Measurements from ENCODE around the gene NGEF.

GRCh38 chr2:232843834-232844233, 169.2 kb downstream of the NGEF start:
- TF ChIP-seq, protein P1, sequence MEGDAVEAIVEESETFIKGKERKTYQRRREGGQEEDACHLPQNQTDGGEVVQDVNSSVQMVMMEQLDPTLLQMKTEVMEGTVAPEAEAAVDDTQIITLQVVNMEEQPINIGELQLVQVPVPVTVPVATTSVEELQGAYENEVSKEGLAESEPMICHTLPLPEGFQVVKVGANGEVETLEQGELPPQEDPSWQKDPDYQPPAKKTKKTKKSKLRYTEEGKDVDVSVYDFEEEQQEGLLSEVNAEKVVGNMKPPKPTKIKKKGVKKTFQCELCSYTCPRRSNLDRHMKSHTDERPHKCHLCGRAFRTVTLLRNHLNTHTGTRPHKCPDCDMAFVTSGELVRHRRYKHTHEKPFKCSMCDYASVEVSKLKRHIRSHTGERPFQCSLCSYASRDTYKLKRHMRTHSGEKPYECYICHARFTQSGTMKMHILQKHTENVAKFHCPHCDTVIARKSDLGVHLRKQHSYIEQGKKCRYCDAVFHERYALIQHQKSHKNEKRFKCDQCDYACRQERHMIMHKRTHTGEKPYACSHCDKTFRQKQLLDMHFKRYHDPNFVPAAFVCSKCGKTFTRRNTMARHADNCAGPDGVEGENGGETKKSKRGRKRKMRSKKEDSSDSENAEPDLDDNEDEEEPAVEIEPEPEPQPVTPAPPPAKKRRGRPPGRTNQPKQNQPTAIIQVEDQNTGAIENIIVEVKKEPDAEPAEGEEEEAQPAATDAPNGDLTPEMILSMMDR (conservative IDR thresholded peaks at IDR 0.05 in 1 of 2, IDR thresholded peaks at IDR 0.05 in 1 of 2; ENCODE audit: low read depth in 1 of 2, low read length in 2 of 2) = no peak
- no peak for TF ChIP-seq EZH2 (IDR thresholded peaks at IDR 0.05; ENCODE audit: low read length, missing control alignments)

All from fibroblast of lung (primary cell).